HL-60 (cell line): ENCODE measurements around the gene TIGD3.

Experiments
- CTCF ChIP-seq: IDR thresholded peaks from one replicate; pipeline ENCODE4 v1.5.1; 2011; ENCODE audit warnings: low read length, control low read depth, inconsistent platforms; ENCODE audit not compliant: insufficient read depth
- GABPA ChIP-seq: IDR thresholded peaks from 2 replicates; pipeline ENCODE4 v1.6.1; 2012; ENCODE audit warnings: low read depth
- POLR2AphosphoS5 ChIP-seq: IDR thresholded peaks from 2 replicates; pipeline ENCODE4 v1.6.1; 2012; ENCODE audit warnings: low read depth
- REST ChIP-seq: IDR thresholded peaks from 2 replicates; pipeline ENCODE4 v1.6.1; 2012; ENCODE audit warnings: low read depth; ENCODE audit not compliant: insufficient replicate concordance

- TF ChIP-seq CTCF: no peak
- no peak for TF ChIP-seq POLR2AphosphoS5
- TF ChIP-seq REST: no peak
- no peak for TF ChIP-seq GABPA
Observed at GRCh38 chr11:65404638-65405339, 50.2 kb downstream of the TIGD3 start.
